Glomerular visceral epithelial cell (primary cell): ENCODE data around the gene ESCO1.
A peak's percentile ranks its signal among the peaks of the same experiment; 100 is the strongest.

Source experiments
- DNase-seq: peaks from one replicate; pipeline ENCODE4 v3.0.0-alpha.2; 2016; ENCODE audit errors: extremely low spot score

ESCO1 gene

DNA sequence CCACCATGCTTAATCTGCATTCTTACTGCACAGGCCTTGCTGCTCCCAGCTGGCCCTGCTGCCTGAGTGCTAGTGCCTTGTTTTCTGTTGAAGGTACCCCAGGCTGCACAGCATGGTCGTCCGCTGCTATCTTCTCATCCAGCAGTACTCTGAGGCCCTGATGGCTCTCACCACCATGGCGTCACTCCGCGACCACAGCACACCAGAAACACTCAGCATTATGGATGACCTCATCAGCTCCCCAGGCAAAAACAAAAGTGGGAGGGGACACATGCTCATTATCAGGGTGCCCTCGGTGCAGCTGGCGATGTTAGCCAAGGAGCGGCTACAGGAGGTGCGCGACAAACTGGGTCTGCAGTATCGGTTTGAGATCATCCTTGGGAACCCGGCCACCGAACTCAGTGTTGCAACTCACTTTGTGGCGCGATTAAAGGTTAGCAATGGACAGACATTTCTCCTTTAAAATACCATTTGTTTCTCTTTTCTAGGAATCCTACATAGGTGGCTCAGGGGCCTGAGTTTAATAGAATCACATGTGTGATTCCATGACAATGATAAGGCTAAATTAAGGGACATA lies 110.5 kb downstream of the ESCO1 start:
- DNase-seq: no peak

DNA sequence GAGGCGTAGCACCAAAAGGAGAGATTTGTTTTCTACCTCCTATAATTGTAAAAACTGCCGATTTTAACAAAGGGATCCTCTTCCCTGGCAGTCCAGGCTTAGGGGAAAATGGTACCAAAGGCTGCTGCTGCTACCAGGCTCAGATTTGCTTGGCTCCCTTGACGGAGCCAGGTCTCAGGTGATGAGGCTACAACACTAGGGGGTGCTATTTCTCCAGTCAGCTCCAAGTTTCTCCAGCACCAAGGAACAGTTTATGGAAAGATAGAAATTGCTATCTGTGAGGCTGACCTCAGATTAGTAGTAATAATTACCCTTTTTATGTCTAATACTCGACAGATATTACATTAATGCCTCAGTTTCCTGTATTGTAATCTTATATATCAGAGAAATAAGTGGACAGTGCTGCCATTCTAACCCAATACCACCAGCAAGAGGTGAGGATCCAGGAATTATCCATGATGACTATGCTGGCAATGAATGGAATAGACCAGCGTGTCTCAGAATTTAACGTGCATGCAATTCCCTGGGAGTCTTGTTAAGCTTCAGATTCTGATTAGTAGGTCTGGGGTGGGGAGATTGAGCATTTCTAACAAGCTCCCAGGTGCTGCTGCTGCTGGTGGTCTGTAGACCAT lies 111.3 kb downstream of the ESCO1 start:
- DNase-seq: peak; percentile 39

DNA sequence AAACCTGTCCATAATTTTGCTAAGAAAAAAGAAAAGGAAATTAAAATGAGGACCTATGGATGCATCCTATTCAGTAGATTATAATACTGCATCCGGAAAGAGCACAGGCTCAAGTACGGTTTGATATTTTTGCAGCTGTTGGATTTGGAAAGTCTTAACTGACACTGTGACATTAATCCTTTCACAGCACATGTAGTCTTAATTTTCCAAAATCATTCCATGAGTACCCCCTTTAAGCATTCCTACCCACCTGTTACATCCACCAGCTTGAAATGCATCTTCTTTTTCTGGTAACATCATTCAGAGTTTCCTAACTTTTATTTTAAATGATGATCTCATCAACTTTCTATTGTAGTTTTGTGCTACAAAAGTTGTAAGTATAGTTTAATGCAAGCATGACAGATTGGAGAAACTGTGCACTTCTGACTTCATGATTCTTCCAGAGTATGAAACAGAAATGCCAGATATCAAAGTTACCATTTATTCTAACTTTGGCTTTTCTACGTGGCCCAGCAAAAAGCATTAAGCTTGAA lies 113.5 kb downstream of the ESCO1 start:
- DNase-seq: no peak

DNA sequence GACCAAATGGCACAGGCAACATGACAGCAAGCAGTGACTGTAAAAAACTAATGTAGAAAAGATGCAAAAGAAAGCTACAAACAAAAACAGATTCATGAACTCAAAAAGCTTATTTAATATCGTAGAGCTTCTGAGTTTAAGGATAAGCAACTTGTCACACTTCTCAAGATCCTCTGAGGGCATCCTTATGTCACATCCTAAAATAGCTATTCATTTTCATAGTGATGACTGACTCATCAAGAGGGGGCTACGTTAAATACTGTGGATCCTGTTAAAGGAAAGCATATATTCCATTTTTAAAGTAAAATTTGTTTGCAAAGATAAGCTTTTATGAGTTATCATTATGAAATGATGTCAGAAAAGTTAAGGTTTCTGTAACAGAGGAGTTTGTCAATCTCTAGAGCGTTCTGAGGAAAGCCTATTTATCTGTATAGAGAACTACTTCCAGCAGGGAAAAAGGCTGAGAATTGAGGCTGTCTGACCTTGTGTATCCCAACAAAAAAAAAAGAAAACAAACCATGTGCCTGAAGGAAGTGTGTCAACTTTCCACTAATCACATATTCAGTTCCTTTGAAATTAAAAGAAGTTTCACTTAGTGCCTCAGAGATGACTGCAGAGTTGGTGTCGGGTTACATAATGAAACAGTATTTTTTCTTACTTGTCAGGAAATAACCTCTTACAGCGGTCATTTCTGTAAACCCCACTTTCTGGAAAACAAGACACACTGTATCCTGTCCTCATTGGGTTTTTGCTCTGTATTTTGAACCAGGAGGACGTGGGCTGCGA lies 115.5 kb downstream of the ESCO1 start:
- DNase-seq: no peak

DNA sequence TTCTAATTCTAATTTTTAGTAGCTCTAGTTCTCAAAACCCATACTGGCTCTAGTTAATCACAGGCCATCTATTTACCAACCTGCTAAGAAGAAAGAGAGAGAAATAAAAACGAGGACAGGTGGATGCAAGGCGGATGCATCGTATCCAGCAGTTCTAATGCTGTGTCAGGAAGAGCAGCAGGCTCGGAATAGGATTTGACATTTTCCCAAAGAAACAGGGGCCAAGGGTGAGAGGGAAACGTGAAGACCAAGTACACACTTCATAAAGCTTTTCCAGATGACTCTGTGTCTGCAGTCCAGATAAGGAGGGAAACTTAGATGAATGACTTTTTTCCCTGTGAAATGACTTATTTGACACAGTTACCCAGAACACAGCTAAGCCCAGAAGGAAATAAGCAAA lies 117.5 kb downstream of the ESCO1 start:
- DNase-seq: no peak

DNA sequence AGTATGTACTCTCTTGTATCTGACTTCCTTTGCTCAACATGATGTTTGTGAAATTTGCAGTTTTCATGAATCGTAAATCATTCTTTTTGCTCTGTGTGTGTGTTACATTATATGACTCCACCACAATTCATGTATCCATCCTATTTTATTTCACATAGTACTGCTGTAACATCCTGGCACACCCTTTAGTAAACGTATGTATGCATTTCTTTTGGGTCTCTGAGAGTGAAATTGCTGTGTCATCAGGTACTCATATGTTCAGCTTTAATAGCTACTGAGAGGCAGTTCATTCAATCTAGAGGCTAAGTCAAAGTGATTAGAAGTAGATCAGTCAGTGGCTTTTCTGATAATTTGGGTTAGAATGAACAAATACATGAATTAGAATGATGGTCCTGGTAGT lies 118.8 kb downstream of the ESCO1 start:
- DNase-seq: no peak

DNA sequence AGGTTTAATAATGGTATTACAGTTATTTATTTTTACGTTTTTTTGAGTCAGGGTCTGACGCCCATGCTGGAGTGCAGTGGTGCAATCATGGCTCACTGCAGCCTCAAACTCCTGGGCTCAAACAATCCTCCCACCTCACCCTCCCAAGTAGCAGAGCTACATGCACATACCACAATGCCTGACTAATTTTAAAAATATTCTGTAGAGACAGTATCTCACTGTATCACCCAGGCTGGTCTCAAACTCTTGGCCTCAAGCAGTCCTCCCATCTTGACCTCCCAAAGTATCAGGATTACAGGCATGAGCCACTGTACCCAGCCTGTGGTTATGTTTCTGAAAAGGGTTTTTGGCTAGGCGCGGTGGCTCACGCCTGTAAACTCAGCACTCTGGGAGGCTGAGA lies 120.8 kb downstream of the ESCO1 start:
- no peak for DNase-seq
